GM18507 (cell line): ENCODE data around the gene MAP3K6.

ENCODE experiments used
- DNase-seq: peaks from one replicate; pipeline ENCODE4 v3.0.0; 2011; ENCODE audit warnings: low read depth; ENCODE audit not compliant: insufficient read length; ENCODE audit errors: extremely low spot score
- FAIRE-seq: peaks from 2 replicates; lab custom pipeline; 2011; peaks lifted over from hg19 to GRCh38; lab: Jason Lieb, UNC

The MAP3K6 gene

DNA sequence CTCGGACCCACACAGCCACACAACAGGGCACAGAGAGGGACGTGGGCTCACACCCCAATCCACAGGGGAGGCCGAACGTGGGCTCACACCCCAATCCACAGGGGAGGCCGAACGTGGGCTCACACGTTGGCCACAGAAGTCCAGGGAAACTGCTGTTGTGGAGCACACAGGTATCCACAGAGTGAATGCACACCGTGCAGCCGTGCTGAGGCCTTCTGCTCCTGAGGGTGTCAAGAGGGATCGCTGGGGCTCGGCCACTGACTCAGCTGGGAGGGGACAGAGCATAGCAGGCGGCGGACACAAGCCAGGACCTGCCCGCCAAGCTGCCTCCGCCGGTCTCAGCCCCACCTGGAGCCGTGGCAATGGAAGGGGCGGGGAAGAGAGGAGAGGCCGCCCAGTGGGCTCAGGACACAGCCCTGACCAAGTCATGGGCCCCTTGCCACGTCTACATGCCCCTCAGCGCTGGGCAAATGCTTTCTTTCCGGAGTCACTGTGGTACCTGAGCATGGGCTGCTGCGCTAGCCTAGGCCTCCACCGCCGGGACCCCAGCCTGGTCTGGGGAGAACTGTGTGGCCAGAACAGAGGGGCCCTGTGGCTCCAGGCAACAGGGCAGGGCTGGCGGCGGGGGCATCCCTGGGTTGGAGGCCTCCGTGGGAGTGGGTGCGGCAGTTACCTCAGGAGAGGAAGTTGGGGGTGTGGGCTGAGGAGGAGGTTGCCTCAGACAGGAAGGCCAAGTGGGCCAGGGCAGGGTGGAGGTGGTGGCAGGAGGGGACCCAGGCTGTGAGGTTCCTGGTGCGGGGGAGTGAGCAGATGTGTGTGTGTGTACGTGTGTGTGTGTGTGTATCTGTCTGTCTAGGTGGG is 23.8 kb downstream of the MAP3K6 start:
- no peak for DNase-seq
- FAIRE-seq, result no peak

GRCh38 chr1:27342391-27342777 is 24.4 kb downstream of the MAP3K6 start:
- FAIRE-seq, result no peak
- no peak for DNase-seq

DNA sequence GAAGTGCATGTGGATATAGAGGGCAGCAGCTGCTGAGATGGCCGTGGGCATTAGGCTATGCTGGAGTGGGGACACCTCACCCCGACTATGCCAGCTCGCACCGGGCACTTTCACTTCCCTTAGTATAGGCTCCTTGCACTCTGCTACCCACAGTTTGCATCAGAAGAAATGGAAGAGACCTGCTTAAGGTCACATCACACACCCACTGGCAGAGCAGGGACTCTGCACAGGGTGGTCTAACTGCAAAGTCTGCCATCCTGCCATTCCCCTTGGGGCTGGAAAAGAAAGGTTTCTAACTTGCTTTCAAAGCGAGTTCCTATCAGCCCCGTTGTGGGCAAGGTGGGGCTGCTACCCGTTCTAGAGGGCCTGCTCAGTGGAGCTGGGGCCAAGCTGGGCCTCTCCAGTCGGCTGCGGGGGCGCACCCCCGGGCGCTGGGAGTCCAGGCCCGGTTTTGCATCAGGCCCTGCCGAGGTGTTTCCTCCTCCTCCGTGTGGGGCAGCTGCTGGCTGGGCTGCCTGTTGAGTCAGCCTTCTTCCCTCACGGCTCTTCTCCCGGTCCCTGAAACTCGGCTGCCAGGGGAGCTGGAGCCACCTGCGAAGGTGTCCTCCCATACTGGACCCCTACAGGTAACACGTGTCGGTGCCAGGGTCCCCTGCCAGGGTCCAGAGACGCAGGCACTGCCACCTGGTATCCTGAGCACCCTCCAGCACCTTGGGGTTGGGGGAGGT is 25.1 kb downstream of the MAP3K6 start, which contains the start of gene SYTL1:
SYTL1 (plus strand) TSS at position 498 of the 728 bp plus-strand sequence. CDS start 3,313 bp downstream, outside the sequence.
- DNase-seq, result no peak
- FAIRE-seq, result peak; percentile 63

DNA sequence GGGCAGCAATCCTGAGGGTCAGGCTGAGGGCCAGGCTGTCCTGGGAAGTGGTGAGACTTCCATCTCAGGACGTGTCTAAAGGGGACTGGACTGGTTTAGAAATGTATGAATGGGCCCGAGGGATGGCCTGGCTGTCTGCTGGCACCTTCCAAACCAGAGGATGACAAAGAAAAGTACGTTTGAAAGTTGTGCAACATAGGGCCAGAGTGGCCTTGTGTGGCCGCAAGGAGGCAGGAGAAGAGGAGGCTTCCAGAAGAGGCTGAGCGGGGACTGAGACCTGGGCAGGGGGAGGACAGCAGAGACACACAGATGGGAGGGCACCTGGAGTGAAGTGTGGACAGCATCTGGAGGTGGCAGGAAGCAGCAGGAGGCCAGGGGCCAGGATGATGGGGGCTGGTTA is 27.5 kb downstream of the MAP3K6 start:
- DNase-seq (no peak), FAIRE-seq (no peak)

- no peak for FAIRE-seq
- no peak for DNase-seq
These were observed 28.0 kb downstream of the MAP3K6 start for GRCh38 chr1:27338751-27339150.

DNA sequence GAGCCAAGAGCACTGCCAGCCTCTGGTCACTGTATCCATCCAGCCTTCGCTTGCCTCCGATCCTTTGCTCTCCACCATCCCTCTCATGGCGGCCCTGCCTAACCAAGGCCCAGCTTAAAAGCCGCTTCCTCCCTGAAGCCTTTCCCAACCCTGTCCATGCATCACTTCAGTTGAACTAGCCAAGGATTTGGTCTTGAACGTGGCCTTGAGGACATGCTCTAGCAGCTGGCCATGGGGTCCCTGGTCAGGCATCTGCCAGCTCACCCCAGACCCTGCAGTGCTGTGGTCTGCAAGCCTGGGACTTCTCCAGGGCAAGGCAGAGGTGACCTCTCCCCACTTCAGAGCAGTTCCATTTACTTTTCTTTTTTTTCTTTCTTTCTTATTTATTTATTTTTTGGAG is 30.0 kb downstream of the MAP3K6 start:
- no peak for FAIRE-seq

DNA sequence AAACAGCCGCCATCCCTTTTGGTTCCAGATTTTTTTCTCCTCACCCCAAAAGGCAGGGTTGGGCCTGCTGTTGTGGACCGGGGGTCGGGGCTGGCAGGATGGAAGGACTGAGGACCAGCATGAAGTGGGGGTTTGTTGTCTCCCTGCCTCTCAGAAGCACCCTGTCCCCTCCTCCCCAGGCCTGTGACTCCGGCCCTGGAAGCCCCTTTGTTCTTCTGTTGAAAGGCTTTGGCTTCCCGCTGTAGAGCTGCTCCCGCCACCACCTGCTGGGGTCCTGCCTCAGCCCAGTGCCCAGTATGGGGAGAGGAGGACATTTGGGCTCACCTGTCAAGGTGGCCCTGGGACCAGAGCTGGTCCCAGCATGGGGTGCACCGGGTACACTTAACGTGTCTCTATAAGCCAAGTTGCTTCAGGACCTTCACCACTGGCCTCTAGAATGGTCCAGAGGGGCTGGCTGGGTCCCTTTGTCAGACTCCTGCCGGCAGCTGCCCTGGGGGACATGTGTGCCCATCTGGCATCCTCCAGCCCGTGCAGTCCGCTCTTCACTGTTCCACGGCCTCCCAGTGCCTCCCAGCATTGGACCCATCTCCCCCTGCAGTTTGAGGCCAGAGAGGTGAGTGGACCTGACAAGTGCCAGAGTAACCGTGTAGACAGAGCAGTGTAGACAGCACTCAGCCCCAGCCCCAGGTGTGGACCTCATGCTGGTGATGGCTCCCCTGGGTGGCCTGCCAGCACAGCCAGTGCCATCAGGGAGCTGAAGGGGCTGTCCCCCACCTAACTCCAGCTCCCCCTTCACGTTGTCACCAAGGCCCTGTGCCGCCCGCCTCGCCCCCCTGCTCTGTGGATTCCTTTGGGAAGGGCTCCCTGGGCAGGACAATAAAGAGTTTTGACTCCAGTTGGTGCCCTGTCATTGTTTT is 31.0 kb downstream of the MAP3K6 start:
- no peak for DNase-seq
- no peak for FAIRE-seq

More for the DNA sequence above, 30.0 kb downstream of the MAP3K6 start:
- DNase-seq, result no peak

GRCh38 chr1:27333717-27334279 is 33.0 kb downstream of the MAP3K6 start:
- no peak for FAIRE-seq

GRCh38 chr1:27332536-27333281 is 34.1 kb downstream of the MAP3K6 start:
- DNase-seq, result peak; percentile 49
- FAIRE-seq, result peak; percentile 64

More at GRCh38 chr1:27333717-27334279, 33.0 kb downstream of the MAP3K6 start:
- no peak for DNase-seq

DNA sequence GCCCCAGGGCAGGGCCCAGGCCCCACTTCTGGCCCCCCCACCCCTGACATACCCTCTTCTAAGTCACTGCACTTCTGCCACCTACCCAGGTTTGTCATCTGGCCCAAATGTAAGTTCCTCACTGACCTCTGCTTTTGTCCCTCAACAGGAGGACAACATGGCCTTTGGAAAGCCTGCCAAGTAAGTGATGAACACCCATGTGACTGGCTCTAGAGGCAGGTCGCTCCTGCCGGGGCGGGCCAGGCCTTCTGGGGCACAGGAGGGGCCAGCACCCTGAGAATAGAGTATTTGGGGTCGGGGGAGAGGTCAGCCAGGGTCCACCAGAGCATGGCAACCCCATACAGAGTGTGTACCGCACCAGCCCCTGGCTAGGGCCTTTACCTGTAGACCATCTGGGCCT is 34.8 kb downstream of the MAP3K6 start:
- FAIRE-seq (no peak), DNase-seq (no peak)

DNA sequence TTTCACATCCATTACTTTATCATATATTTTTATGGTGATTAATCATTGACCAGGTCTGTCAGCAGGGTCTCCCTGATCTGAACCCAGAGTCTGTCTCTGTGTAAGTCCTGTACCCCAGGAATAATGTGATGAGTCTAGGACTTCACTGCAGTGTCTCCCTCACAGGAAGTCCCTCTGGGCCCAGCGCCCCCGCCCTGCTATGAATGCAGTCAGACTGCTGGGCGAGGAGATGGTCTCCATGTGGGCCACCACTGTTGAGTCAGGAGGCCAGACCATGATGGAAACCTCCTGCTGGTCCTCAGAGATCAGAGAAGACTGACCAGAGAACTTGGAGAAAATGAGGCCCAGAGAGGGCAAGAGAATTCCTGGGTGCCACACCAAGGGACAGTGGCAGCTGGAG is 35.3 kb downstream of the MAP3K6 start:
- FAIRE-seq, result no peak
- no peak for DNase-seq

DNA sequence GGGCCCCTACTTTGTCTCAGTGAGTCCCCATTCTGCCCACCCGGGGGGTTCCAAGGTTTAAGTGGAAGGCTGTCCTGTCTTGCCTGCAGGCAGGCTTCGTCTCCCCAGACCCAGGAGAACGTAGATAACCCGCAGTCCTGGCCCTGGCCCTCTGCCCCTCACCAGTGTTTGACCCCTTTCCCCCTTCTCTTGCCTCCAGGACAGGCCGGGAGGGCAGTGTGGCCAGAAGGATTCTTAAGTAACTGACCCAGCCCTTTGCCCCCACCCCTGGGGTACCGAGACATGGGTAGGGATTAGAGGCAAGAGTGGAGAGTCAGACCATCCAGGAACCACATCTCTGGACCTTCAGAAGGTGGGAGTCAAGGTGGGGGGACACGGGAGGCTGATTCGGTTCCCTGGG is 36.0 kb downstream of the MAP3K6 start:
- FAIRE-seq (no peak), DNase-seq (no peak)

DNA sequence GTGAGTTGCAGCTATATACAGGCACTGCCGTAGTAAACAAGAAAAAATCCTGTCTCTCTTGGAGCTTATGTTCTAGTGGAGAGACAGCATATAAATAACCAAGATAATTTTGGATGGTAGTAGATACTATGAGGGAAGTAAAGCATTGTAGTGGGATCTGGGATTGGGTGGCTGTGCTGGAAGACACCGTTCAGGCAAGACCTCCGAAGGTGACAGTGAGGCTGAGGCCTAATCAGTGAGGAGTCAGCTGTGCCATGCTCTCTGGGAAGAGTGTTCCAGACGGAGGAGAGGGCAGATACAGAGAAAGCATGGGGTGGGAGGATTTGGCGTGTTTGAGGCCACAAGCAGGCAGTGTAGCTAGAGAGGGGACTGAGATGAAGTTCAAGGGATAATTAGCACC is 38.8 kb downstream of the MAP3K6 start:
- DNase-seq (no peak), FAIRE-seq (no peak)

- no peak for FAIRE-seq
- no peak for DNase-seq
These were observed 41.5 kb downstream of the MAP3K6 start for GRCh38 chr1:27325286-27325685.

DNA sequence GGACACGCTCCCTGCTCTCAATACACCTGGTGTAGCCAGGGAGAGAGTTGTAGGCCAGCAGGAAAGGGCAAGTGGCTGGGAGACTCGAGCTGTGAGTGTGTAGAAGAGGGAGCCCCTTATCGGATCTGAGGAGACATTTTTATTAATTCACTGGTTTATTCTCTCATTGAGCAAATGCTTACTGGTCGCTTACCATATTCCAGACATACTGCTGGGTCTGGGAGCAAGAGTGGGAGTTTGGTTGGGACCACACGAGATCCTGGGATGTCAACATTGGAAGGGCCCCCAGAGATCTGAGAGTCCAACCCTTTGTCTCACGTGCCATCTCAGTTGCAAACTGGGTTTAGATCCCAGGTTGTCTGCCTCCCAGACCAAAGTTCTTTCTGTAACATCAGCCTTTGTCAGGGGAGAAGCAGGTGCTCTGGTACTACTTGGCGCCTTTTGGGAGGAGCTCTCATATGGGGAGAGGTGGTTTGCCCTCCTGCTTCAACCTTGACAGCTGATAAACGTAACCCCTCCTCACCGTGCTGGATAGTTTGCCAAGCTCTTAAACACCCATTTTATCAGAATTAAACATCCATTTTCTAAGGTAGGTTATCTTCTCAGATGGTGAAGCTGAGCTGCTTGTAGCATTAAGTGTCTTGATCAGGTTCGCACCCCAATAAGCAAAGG is 44.1 kb downstream of the MAP3K6 start:
- DNase-seq (no peak), FAIRE-seq (no peak)

DNA sequence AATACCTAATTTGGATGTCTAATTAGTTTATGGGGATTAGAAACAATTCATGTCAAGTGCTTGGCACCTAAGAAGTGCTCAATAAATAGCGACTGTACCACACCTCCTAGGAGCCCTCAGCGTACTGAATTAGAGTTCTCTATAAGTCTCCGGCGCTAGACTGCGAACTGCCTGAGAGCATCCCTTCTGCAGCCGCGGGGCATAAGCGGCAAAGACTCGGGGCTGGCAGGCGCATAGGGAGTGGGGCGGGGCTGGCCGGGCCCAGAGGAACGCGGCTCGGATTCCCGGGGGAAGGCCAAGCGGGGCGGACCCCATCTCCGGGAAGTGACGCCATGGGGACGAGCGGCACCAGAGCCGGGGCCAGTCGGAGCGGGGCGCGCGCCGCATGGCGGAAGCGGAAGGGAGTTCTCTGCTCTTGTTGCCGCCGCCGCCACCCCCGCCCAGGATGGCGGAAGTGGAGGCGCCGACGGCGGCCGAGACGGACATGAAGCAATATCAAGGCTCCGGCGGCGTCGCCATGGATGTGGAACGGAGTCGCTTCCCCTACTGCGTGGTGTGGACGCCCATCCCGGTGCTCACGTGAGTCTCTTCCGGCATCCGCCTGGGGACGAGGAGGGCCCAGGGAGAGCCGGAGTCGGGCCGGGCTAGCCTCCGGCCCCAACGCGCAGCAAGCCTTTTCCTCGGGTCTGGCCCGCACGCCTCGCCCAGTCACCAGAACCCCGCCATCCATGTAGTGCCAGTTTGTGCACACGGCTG is 44.8 kb downstream of the MAP3K6 start, which contains the start of gene TMEM222:
TMEM222 (plus strand) TSS at position 351 of the 756 bp plus-strand sequence; CDS start at position 386, 35 bp downstream.
- peak; percentile 97 for DNase-seq
- FAIRE-seq, result peak; percentile 86

DNA sequence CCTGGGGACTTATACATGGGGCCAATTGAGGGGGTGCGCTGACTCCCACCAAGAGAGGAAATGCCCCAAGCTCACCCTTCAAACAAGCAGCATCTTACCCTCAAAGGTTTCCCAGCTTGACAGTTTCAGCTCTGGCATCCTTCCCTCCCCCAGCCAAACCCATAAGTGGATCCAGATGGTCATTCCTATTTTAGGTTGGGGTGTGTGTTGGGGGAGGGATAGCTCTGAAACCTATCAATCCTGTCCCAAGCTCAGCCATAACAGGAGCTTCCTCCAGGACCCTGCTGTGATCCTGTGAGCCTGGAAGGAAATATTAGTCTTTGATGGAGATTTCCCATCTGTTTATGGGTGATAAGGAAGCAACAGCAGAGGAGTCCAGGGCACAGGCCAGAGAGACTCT is 48.2 kb downstream of the MAP3K6 start:
- DNase-seq (no peak), FAIRE-seq (no peak)
